ENCODE measurements around the gene ABHD14A. TPM values are rescaled to one million over a fixed set of nuclear protein-coding genes. Genes with fewer than 3 reads are reported as not detected.
A peak's percentile ranks its signal among the peaks of the same experiment; 100 is the strongest.

The ABHD14A gene
- total and polyA plus RNA-seq, 2 of the 4 experiments (the other 2 are of a cell fraction): 3.4 to 10.0 TPM

GRCh38 chr3:52025453-52025852 is 50.6 kb downstream of the ABHD14A start:
- no peak overlapping the region for H3K9ac ChIP-seq (ENCODE audit: low read depth, low read length)
- no peak overlapping the region for H3K56ac ChIP-seq (ENCODE audit: extremely low read depth, insufficient read depth, low read length)
- no peak overlapping the region for H4K91ac ChIP-seq (ENCODE audit: insufficient read depth, low read depth, low read length)
- no peak overlapping the region for H2BK120ac ChIP-seq (ENCODE audit: low read depth, low read length)
- no peak overlapping the region for H3K4ac ChIP-seq (ENCODE audit: low read depth, low read length)
- no peak overlapping the region for H3K18ac ChIP-seq (ENCODE audit: low read depth, low read length)
- no peak for TF ChIP-seq RAD21 (IDR thresholded peaks at IDR 0.05; ENCODE audit: low read length)
- TF ChIP-seq CTCF (conservative IDR thresholded peaks at IDR 0.05; ENCODE audit: low read depth, low read length): no peak
- no peak for TF ChIP-seq BHLHE40 (IDR thresholded peaks at IDR 0.05; ENCODE audit: low read depth, low read length)
- TF ChIP-seq POLR2A (IDR thresholded peaks at IDR 0.05; ENCODE audit: low read depth, low read length): no peak
- no peak for TF ChIP-seq FOS (IDR thresholded peaks at IDR 0.05; ENCODE audit: low read depth, low read length)
- no peak for TF ChIP-seq MXI1 (IDR thresholded peaks at IDR 0.05; ENCODE audit: borderline replicate concordance, low read depth, low read length)
- TF ChIP-seq NFE2L2 (IDR thresholded peaks at IDR 0.05; ENCODE audit: low read depth, low read length): no peak
- no peak overlapping the region for H3K4me3 ChIP-seq (ENCODE audit: insufficient read depth, low read depth, low read length)
- H2BK20ac ChIP-seq (ENCODE audit: low read depth, low read length): no peak overlapping the region
- H2BK15ac ChIP-seq (ENCODE audit: low read depth, low read length): no peak overlapping the region
- no peak overlapping the region for H2BK5ac ChIP-seq (ENCODE audit: low read depth, low read length, poor library complexity, severe bottlenecking)
- no peak overlapping the region for H2AK5ac ChIP-seq (ENCODE audit: low read depth, low read length)
- H3K36me3 ChIP-seq (ENCODE audit: control insufficient read depth, insufficient read depth, low read length): no peaks in the 10 kb centered on the region
- H3K9me3 ChIP-seq (ENCODE audit: control insufficient read depth, insufficient read depth, low read length): no peaks in the 10 kb centered on the region
- ATAC-seq (ENCODE audit: low read depth): no peak
- H2AK9ac ChIP-seq (replicated peaks; ENCODE audit: low read depth, low read length, poor library complexity): peak overlapping the region; percentile 60
- H4K8ac ChIP-seq (ENCODE audit: low read depth in 2 of 2, low read length in 2 of 2): 0 out of 4 replicates have a peak overlapping the region, but pooled peaks of 1 of the 2 experiments have one; percentile 10
- BruUV-seq (replicated peaks): no TSS peak
- H4K20me1 ChIP-seq (ENCODE audit: insufficient read depth, low read length): no peaks in the 10 kb centered on the region
- H3K14ac ChIP-seq (replicated peaks; ENCODE audit: low read depth, low read length): no peak overlapping the region
- H3K9me1 ChIP-seq (ENCODE audit: insufficient read depth, low read length): 0 out of 2 replicates have a peak, but pooled peaks cover 14% of the 10 kb centered on the region
- CTCF ChIA-PET: interaction anchor here (1.0 kb wide), 1 partner anchor 11 kb away, joined by 3 read pairs; no protein-coding TSS in a partner anchor
- in situ Hi-C loops (cut with MboI; ENCODE audit: low sequenced_read_pairs): no loop called here
- dilution Hi-C loops (cut with HindIII; ENCODE audit: low sequenced_read_pairs, unreplicated experiment): no loop called here
- no peak for DNase-seq
- no peak overlapping the region for H4K5ac ChIP-seq (ENCODE audit: low read depth, low read length)
- no peak overlapping the region for H3K4me2 ChIP-seq (ENCODE audit: low read depth, low read length)
- H3K4me1 ChIP-seq (ENCODE audit: control insufficient read depth, insufficient read depth, low read length): peaks cover 10% of the 10 kb centered on the region
- 73% methylated on average over 3 of the region's 7 CpGs; no CpG with 5 or more reads in 1 of the 2 experiments for WGBS, 2 experiments (ENCODE audit: extremely low coverage in 2 of 2, insufficient read length in 1 of 2)
- intact Hi-C loops (cut with micrococcal nuclease): no loop called here
- H3K23ac ChIP-seq (ENCODE audit: low read depth, low read length): no peak overlapping the region
- POLR2A ChIA-PET (ENCODE audit: unreplicated experiment): no interaction called here
- H3K79me1 ChIP-seq (ENCODE audit: low read depth in 1 of 2, low read length in 2 of 2): no peaks in the 10 kb centered on the region
- no peak overlapping the region for H3K27ac ChIP-seq (ENCODE audit: insufficient read depth, low read length)
- no peaks in the 10 kb centered on the region; the same call in 1 of the 2 replicates for H3K27me3 ChIP-seq (ENCODE audit: control insufficient read depth, insufficient read depth, low read length)
- H2AFZ ChIP-seq (replicated peaks; ENCODE audit: low read length, poor library complexity): peak overlapping the region; percentile 59
